GM11168 (cell line): ENCODE results near the gene RPL35.

ENCODE experiments used
- in situ Hi-C: fragments of 300-500 bp; cut with MboI; formaldehyde crosslinking; loops from one replicate; pipeline ENCODE4 v1.12.0; 2022; ENCODE audit warnings: low sequenced_read_pairs; ENCODE audit not compliant: unreplicated experiment

RPL35 gene

DNA sequence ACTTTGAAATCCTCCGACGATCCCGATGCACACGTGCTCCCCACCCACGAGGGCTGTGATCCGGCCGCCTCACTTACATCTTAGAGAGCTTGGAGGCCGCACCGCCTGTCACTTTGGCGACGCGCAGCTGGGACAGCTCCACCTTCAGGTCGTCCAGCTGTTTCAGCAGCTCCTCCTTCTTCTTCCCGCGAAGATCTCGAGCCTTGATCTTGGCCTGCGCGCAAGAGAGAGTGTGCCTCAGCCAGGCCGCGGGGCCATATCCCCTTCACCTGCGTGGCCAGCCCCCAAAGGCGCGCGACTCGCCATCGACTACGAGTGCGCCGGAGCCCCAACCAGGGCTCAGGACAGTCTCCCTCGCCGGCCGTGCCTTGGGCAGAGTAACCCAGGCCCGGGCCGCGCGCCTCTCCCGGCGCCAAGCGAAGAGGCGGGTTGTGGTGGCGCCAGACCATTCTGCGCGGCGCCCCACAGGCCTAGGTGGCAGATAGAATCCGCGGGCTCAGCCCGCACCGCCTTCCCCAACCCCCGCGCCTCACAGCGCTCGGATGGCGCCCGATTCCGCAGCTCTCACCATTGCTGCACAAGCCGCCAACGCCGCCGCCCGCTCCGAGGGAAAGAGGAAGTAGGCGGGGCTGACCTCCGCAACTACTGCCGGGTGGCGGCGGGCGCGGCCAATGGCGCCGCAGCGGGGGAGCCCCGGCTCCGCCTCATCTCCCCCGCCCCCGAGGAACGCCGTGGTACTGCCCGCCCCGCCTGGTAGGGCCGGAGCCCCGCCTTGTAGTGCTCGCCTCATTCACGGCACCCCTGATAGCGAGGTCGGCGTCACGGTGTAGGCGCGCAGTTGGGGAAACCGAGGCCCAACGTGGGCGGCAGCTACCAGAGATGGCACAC lies at the start of gene RPL35, which contains the start of gene ARPC5L:
RPL35 (minus strand) TSS at position 616 of the 888 bp plus-strand sequence; CDS start at position 571, 45 bp downstream.
ARPC5L (plus strand) TSS at position 789 of the 888 bp plus-strand sequence. CDS start 7,161 bp downstream, outside the sequence.
- in situ Hi-C loops = no loop called here

- in situ Hi-C loops = no loop called here
These were observed 46.3 kb upstream of the RPL35 start for GRCh38 chr9:124908098-124908497.

DNA sequence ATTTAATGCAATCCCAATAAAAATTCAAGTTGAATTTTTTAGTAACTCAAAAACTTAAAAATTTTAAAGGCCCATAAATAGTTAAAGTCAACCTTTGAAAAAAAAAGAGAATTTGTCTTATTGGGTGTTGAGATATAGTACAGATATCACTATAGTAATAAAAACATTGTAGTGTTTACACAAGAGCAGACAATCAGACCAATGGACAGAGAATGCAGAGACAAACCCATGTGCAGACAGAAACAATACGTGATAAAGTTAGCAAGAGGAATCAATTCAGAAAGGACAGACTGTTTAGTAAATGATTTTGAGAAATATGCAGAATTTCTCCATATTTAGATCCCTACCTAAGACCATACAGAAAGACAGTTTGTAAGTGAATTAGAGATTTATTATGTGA lies 45.2 kb upstream of the RPL35 start:
- in situ Hi-C loops = no loop called here

DNA sequence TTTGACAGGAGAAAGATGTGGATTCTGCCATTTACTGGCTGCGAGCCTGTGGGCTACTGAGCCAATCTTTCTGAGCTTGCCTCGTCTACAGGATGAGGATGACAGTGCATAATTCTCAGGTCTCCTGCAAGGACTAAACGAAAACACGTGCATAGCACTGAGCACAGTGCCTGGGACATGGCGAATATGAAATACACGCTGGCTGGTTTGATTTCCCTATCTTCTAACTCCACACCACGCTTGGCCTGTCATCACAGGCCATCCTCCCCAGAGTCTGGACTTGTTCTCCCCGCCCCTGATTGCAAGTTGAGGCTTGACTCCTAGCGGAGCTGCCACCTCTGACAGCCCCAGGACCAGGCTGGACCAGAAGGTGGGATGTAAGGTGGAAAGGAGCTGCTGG lies 38.1 kb upstream of the RPL35 start:
- in situ Hi-C loops = no loop called here

- in situ Hi-C loops = no loop called here
These were observed 36.1 kb upstream of the RPL35 start for GRCh38 chr9:124897570-124898460.

GRCh38 chr9:124894741-124895170 lies 33.0 kb upstream of the RPL35 start:
- in situ Hi-C loops = no loop called here

DNA sequence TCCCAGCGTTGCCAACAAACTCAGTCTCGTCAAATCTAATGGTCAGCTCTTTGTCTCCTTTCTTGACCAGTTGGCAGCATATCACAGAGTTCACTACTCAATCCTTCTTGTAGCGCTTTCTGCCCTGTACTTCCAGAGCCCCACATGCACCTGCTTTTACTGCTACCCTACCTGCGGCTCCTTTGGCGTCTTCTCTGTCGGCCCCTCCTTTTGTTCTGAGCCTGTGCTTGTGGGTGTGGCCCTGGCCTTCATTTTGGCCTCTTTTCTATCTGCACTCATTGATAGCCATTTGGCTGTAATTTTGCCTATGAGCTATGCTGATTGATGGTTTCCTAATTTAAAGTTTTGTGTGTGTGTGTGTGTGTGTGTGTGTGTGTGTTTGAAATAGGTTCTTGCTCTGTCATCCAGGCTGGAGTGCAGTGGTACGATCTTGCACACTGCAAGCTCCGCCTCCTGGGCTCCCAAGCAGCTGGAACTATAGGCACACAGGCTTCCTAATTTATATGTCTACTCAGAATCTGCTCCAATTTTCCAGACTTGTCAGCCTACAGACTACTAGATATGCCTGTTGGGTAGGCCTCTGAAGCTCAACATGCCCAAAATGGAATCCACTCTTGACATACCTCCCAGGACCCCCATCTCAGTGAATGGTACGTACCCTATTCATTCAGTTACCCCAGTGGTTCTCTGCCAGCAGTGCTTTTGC lies 32.4 kb upstream of the RPL35 start:
- in situ Hi-C loops = no loop called here

DNA sequence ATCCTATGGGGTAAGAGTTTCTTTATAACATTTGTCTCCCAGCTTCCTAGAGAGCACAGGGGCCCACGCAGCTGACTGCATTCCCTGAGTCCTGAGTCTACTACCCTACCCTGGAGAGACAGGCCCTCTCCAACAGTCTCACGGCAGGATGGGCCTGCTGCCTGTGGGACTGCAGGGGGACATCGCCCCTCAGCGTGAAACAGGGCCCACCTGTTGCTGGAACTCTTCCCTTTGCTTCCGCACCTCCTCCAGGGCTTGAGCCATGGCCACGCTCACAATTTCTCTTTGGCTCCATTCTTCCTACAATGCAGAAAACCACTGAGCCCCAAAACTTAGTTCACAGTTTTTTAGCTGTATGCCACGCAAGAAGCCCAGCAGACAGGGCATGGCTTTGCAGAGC lies 28.4 kb upstream of the RPL35 start:
- in situ Hi-C loops = no loop called here

DNA sequence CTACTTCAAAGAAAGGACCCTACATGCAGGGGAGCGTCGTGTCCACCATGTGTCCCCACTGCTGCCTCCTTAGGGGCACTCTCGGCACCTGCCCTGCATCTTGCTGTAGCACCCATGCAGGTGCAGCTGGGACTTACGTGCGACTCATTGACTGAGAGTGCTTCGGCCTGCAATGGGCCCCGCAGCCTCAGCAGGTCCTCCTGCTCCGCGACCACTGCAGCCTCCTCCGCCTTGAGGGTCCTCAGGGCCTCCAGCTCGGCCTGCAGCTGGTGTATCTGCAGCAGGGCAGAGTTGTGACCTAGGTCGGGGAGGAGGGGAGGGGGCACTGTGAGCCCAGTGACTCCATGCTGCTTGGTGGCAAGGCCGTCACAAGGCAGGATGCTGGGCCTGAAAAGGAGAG lies 27.2 kb upstream of the RPL35 start:
- in situ Hi-C loops = no loop called here

DNA sequence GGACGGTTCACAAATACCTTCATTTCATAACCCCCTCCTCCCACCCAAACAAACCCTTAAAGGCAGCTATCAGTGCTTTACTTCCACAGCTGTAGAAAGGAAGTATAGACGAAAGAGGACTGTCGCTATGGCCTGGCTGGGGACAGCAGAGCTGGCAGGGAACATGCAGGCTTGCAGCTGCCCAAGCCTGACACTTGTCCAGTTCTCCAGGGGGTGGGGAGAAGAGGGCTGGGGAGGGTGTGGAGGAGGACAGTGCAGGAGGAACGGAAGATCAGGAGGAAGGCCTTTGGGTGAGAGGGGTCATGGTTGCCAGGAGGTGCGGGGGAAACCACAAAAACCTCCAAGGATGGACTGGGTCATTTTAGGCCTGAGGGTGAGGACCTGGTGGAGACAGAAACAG lies 26.1 kb upstream of the RPL35 start:
- in situ Hi-C loops = no loop called here

- in situ Hi-C loops = no loop called here
These were observed 25.2 kb upstream of the RPL35 start for GRCh38 chr9:124886866-124887492.

- in situ Hi-C loops = no loop called here
These were observed 24.7 kb upstream of the RPL35 start for GRCh38 chr9:124886461-124886860.

DNA sequence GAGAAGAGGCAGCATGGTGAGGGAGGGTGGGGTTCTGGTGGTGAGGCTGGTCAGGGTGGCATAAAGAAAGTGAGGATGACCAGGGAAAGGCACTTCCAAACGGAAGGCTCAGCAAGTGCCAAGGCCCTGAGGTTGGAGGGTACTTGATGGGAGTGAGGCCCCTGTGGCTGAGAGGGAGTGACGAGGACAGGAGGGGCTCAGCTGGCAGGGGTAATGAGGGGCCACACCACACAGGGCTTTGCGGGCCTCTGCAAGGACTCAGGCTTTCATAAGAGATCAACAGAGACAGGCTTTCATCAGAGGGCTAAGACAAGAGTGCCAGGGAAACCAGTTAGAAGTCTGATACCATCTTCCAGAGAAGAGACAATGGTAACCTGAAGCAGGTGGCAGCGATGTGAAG lies 23.8 kb upstream of the RPL35 start:
- in situ Hi-C loops = no loop called here

DNA sequence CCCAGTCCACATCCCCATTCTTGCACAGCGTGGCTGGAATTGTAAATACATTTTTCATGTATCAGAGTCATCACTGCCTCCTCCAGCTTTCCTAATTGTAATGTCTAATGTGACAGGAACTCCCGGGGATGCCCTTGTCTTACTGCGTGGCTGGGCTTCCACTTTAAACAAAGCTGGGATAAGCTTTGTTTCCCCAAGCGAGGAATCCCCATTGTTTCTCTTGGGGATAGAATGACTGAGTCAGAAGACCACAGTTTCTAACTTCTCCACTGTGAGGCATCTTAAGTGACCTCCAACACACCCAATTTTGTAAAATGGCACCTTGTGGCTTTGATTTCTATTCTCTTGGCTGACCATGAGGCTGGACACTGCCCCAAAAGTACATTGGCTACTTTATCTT lies 22.6 kb upstream of the RPL35 start:
- in situ Hi-C loops = no loop called here

- in situ Hi-C loops = no loop called here
These were observed 20.5 kb upstream of the RPL35 start for GRCh38 chr9:124882231-124882630.

DNA sequence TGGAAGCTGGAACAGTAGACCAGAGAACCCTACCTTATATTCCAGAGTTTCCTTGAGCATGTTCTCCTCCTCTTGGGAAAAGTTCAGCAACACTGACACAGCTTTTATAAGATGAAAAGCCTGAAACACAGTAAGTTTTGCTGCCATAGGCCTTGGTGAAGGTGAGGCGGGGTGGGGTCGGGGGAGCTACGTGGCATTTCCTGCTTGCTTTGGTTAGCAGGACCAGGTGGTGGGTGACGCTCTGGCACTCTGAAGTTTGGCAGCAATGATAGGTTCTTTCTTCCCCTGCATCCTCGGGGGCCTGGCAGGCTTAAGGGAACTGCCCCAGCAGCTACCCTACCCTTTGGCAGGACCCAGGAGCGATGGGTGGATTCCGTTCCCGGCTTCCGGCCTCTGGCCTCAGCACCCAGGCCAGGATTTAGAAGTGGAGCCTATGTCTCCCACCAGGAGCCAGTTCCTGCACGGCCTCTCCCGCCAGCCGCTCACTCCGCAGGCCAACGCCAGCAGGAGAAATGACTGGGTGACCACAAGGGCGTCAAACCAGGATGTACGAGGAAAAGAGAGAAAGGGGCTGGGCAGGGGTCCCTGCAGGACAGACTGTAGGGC lies 19.5 kb upstream of the RPL35 start:
- in situ Hi-C loops = no loop called here

DNA sequence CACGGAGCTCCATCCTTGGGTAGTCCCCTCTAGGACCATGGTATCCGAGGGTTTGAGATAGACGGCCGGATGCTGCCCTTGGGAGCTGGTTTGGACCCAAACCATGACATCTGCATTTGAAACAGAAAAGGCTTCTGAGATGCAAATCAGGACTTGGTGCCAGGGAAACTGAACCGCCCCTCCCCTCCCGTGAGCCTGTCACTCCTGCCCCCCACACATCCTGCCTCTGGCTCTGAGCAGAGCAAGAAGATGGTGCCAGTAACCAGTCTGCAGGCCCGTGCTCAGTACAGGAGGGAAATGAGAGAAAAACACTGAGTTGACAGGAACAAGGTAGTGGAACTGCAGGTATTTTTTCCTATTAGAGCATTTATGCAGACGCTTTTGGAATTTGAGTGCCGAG lies 18.7 kb upstream of the RPL35 start:
- in situ Hi-C loops = no loop called here

- in situ Hi-C loops = no loop called here
These were observed 17.5 kb upstream of the RPL35 start for GRCh38 chr9:124879226-124879625.

DNA sequence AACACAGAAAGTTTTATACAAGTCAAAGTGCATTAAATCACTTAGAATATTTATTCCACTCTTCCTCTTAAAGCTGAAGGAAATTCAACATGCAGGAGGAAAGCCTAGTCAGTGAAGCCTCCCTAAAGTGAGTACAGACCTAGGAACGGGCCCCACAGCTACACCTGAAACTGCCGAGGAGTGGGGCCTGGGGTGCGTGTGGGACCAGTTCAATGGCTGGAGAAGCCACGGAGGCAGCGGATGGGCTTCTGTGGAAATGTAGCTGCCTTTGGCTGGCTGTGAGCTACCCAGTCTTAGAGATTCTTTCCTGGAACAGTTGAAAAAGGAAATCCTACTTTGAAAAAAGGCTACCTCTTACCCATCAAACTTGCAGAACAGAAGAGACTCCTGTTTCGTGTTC lies 16.8 kb upstream of the RPL35 start:
- in situ Hi-C loops = no loop called here

- in situ Hi-C loops = no loop called here
These were observed 16.3 kb upstream of the RPL35 start for GRCh38 chr9:124878021-124878420.
